Progenitor cell of endocrine pancreas (in vitro differentiated cells): Measurements from ENCODE around the gene ARHGAP40. TPM values are rescaled to one million over a fixed set of nuclear protein-coding genes. Genes with fewer than 3 reads are reported as not detected.

Experiments used
- DNase-seq: peaks from one replicate; pipeline ENCODE4 v3.0.0; 2021; ENCODE audit warnings: low spot score; ENCODE audit not compliant: unreplicated experiment
- H3K27ac Mint-ChIP-seq: 2 replicates; pipeline ENCODE4 v1.8.0; 2021; ENCODE audit warnings: mild to moderate bottlenecking, moderate library complexity, mixed read lengths
- H3K27me3 Mint-ChIP-seq: 2 replicates; pipeline ENCODE4 v1.8.0; 2021; ENCODE audit warnings: mixed read lengths
- H3K36me3 Mint-ChIP-seq: 2 replicates; pipeline ENCODE4 v1.8.0; 2022; ENCODE audit warnings: mixed read lengths; ENCODE audit not compliant: insufficient read depth
- H3K4me1 Mint-ChIP-seq: 2 replicates; pipeline ENCODE4 v1.8.0; 2021; ENCODE audit warnings: low read depth, mixed read lengths
- H3K4me3 Mint-ChIP-seq: 2 replicates; pipeline ENCODE4 v1.8.0; 2021; ENCODE audit warnings: low read depth, mild to moderate bottlenecking, moderate library complexity, mixed read lengths
- H3K9me3 Mint-ChIP-seq: 2 replicates; pipeline ENCODE4 v1.8.0; 2021; ENCODE audit warnings: low read depth, mixed read lengths
- CTCF ChIP-seq: fragments of 200-600 bp; sonication (generic); IDR thresholded peaks from one replicate; pipeline ENCODE4 v1.5.0; 2021; ENCODE audit warnings: antibody characterized with exemption, mild to moderate bottlenecking; ENCODE audit not compliant: unreplicated experiment
- total RNA-seq: library from RNA; stranded (reverse); gene quantifications from 2 replicates; pipeline ENCODE4 v1.2.1, GENCODE V29; 2021

ARHGAP40 gene
- total RNA-seq, 1 donor from 2014 or later, result not detected

- Mint-ChIP-seq H3K27ac (no peak overlapping the region), H3K27me3 (peaks cover 42% of the 10 kb centered on the region), H3K9me3 (no peaks in the 10 kb centered on the region), H3K36me3 (no peaks in the 10 kb centered on the region), H3K4me3 (no peak overlapping the region), H3K4me1 (peaks cover 3% of the 10 kb centered on the region)
- no peak for TF ChIP-seq CTCF
- DNase-seq, result no peak
Observed at GRCh38 chr20:38640521-38640920, 38.9 kb downstream of the ARHGAP40 start.

GRCh38 chr20:38642498-38642897 lies 40.9 kb downstream of the ARHGAP40 start:
- peaks cover 60% of the 10 kb centered on the region for H3K27me3 Mint-ChIP-seq
- peaks cover 7% of the 10 kb centered on the region for H3K4me1 Mint-ChIP-seq
- no peak for DNase-seq
- no peaks in the 10 kb centered on the region for H3K9me3 Mint-ChIP-seq
- no peaks in the 10 kb centered on the region for H3K36me3 Mint-ChIP-seq
- H3K4me3 Mint-ChIP-seq, result no peak overlapping the region
- TF ChIP-seq CTCF, result no peak
- H3K27ac Mint-ChIP-seq, result no peak overlapping the region

- Mint-ChIP-seq H3K4me3 (no peak overlapping the region), H3K27ac (no peak overlapping the region), H3K9me3 (no peaks in the 10 kb centered on the region), H3K36me3 (no peaks in the 10 kb centered on the region), H3K4me1 (peaks cover 7% of the 10 kb centered on the region), H3K27me3 (peaks cover 76% of the 10 kb centered on the region)
- TF ChIP-seq CTCF, result no peak
- DNase-seq, result no peak
Observed at GRCh38 chr20:38644588-38645260, 43.1 kb downstream of the ARHGAP40 start.

- no peaks in the 10 kb centered on the region for H3K9me3 Mint-ChIP-seq
- TF ChIP-seq CTCF, result no peak
- H3K4me1 Mint-ChIP-seq, result peaks cover 7% of the 10 kb centered on the region
- H3K27ac Mint-ChIP-seq, result no peak overlapping the region
- peaks cover 78% of the 10 kb centered on the region for H3K27me3 Mint-ChIP-seq
- no peak for DNase-seq
- no peak overlapping the region for H3K4me3 Mint-ChIP-seq
- H3K36me3 Mint-ChIP-seq, result no peaks in the 10 kb centered on the region
Observed at GRCh38 chr20:38645351-38645750, 43.7 kb downstream of the ARHGAP40 start.

GRCh38 chr20:38645980-38646858 lies 44.6 kb downstream of the ARHGAP40 start:
- peaks cover 77% of the 10 kb centered on the region for H3K27me3 Mint-ChIP-seq

More at GRCh38 chr20:38645980-38646858, 44.6 kb downstream of the ARHGAP40 start:
- peaks cover 4% of the 10 kb centered on the region for H3K4me1 Mint-ChIP-seq
- TF ChIP-seq CTCF, result peak; percentile 97
- H3K36me3 Mint-ChIP-seq, result no peaks in the 10 kb centered on the region
- peak; percentile 87 for DNase-seq
- H3K4me3 Mint-ChIP-seq, result peak overlapping the region; percentile 62
- no peaks in the 10 kb centered on the region for H3K9me3 Mint-ChIP-seq
- H3K27ac Mint-ChIP-seq, result no peak overlapping the region
